Neural crest cell (in vitro differentiated cells): ENCODE data around the gene TSPAN32. TPM values are rescaled to one million over a fixed set of nuclear protein-coding genes. Genes with fewer than 3 reads are reported as not detected.

Experiments
- DNase-seq: peaks from one replicate; pipeline ENCODE4 v3.0.0; 2021; ENCODE audit warnings: low read depth, mixed read lengths, low spot score
- H3K27ac Mint-ChIP-seq: one replicate; pipeline ENCODE4 v1.8.0; 2021; ENCODE audit warnings: mild to moderate bottlenecking, mixed read lengths; ENCODE audit not compliant: unreplicated experiment
- H3K27me3 Mint-ChIP-seq: 2 replicates; pipeline ENCODE4 v1.8.0; 2021; ENCODE audit warnings: low read depth, mild to moderate bottlenecking, mixed read lengths
- H3K36me3 Mint-ChIP-seq: 2 replicates; pipeline ENCODE4 v1.8.0; 2021; ENCODE audit warnings: low read depth, mild to moderate bottlenecking, mixed read lengths
- H3K4me1 Mint-ChIP-seq: 2 replicates; pipeline ENCODE4 v1.8.0; 2021; ENCODE audit warnings: mixed read lengths
- H3K4me3 Mint-ChIP-seq: one replicate; pipeline ENCODE4 v1.8.0; 2021; ENCODE audit warnings: mild to moderate bottlenecking, mixed read lengths
- H3K9me3 Mint-ChIP-seq: 2 replicates; pipeline ENCODE4 v1.8.0; 2021; ENCODE audit warnings: mixed read lengths
- total RNA-seq: library from RNA; stranded (reverse); gene quantifications from 2 replicates; pipeline ENCODE4 v1.2.1, GENCODE V29; 2021
- TF ChIP-seq, protein P1 (sequence below): fragments of 200-600 bp; sonication (generic); conservative IDR thresholded peaks from 2 replicates; pipeline ENCODE4 v1.5.0; 2021; ENCODE audit warnings: antibody characterized with exemption, mild to moderate bottlenecking

Gene TSPAN32
- total RNA-seq, 1 donor from 2014 or later: not detected

- Mint-ChIP-seq H3K36me3 (no peaks in the 10 kb centered on the region), H3K9me3 (no peaks in the 10 kb centered on the region), H3K27ac (no peak overlapping the region), H3K4me3 (no peak overlapping the region), H3K4me1 (peaks cover 4% of the 10 kb centered on the region), H3K27me3 (peaks cover 68% of the 10 kb centered on the region)
- TF ChIP-seq, protein P1, sequence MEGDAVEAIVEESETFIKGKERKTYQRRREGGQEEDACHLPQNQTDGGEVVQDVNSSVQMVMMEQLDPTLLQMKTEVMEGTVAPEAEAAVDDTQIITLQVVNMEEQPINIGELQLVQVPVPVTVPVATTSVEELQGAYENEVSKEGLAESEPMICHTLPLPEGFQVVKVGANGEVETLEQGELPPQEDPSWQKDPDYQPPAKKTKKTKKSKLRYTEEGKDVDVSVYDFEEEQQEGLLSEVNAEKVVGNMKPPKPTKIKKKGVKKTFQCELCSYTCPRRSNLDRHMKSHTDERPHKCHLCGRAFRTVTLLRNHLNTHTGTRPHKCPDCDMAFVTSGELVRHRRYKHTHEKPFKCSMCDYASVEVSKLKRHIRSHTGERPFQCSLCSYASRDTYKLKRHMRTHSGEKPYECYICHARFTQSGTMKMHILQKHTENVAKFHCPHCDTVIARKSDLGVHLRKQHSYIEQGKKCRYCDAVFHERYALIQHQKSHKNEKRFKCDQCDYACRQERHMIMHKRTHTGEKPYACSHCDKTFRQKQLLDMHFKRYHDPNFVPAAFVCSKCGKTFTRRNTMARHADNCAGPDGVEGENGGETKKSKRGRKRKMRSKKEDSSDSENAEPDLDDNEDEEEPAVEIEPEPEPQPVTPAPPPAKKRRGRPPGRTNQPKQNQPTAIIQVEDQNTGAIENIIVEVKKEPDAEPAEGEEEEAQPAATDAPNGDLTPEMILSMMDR: no peak
- DNase-seq: no peak
Measured at GRCh38 chr11:2271327-2272227, 30.2 kb upstream of the TSPAN32 start.

DNA sequence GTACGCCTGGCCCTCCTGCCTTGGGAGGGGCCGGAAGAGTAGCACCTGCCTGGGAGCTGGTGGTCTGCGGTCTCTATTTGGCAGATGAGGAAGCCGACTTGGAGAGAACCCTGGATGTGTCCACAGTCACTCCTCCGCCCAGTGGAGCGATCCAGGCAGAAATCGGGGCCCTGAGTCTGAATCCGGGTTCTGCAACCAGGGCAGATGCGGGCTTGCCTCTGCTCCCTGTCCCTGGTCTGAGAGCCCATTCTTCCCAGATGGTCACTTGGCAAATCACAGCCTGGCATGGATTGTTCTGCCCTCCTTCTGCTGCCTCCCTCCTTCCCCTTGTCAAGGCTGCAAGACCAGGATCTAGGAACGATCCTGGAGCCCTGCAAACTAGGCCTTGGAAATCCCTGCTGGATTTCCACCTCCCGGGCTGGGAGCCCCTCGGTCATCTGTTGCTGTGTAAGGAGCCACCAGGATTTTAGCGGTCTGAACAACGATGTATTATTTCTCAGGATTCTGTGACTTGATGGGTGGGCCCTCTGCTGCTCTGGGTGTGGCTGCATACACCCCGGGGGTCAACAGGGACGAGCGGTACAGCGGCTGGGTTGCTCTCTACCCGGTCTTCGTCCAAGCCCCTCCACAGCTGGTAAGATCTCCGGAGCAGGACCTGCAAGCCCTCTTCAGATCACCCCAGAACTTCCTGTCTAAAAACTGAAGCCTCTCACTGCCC, 29.4 kb upstream of the TSPAN32 start:
- Mint-ChIP-seq H3K27ac (no peak overlapping the region), H3K9me3 (no peaks in the 10 kb centered on the region), H3K27me3 (peaks cover 61% of the 10 kb centered on the region), H3K36me3 (no peaks in the 10 kb centered on the region), H3K4me1 (peaks cover 4% of the 10 kb centered on the region), H3K4me3 (peak overlapping the region; percentile 41)
- TF ChIP-seq, protein P1: no peak
- DNase-seq: no peak

DNA sequence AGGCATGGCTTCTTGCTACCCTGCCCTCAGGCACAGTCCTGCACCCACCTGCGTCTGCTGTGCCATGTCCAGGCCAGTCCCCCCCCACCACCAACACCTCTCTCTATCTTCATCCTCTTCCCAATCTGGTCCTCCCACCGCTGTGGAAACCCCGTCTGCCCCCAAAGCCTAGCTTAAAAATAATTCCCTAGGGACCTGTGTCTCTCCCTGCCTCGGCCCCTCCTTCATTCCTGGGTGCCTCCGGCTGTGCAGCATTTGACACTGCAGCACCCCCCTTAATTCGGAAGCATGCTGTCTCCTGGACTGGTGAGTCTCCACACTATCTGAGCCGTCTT, 28.9 kb upstream of the TSPAN32 start:
- DNase-seq: no peak
- H3K27me3 Mint-ChIP-seq: peaks cover 56% of the 10 kb centered on the region
- H3K4me1 Mint-ChIP-seq: peaks cover 4% of the 10 kb centered on the region
- TF ChIP-seq, protein P1: no peak
- no peaks in the 10 kb centered on the region for H3K36me3 Mint-ChIP-seq
- no peaks in the 10 kb centered on the region for H3K9me3 Mint-ChIP-seq
- no peak overlapping the region for H3K4me3 Mint-ChIP-seq
- no peak overlapping the region for H3K27ac Mint-ChIP-seq

DNA sequence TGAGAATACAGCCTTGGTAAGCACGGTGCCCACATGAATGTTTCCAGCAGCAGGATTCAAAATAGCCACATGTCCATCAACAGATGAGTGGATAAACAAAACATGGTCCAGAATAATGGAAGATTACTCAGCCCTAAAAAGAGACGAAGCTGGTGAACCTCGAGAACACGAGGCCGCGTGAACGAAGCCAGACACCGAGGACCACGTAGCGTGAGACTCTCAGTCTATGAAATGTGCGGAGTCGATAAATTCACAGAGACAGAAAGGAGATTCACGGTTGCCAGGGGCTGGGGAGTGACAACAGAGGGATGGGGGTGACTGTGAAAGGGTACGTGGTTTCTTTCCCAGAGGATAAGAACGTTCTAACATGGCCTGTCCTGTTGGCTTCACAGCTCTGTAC, 28.5 kb upstream of the TSPAN32 start:
- no peak for DNase-seq
- H3K4me3 Mint-ChIP-seq: no peak overlapping the region
- TF ChIP-seq, protein P1: no peak
- H3K9me3 Mint-ChIP-seq: no peaks in the 10 kb centered on the region
- no peak overlapping the region for H3K27ac Mint-ChIP-seq
- no peaks in the 10 kb centered on the region for H3K36me3 Mint-ChIP-seq
- H3K4me1 Mint-ChIP-seq: peaks cover 4% of the 10 kb centered on the region
- peaks cover 52% of the 10 kb centered on the region for H3K27me3 Mint-ChIP-seq

GRCh38 chr11:2273771-2274170, 28.0 kb upstream of the TSPAN32 start:
- H3K27me3 Mint-ChIP-seq: peaks cover 48% of the 10 kb centered on the region
- H3K9me3 Mint-ChIP-seq: peaks cover under 1% of the 10 kb centered on the region

More at GRCh38 chr11:2273771-2274170, 28.0 kb upstream of the TSPAN32 start:
- no peak overlapping the region for H3K4me3 Mint-ChIP-seq
- no peak overlapping the region for H3K27ac Mint-ChIP-seq
- no peaks in the 10 kb centered on the region for H3K4me1 Mint-ChIP-seq
- DNase-seq: no peak
- TF ChIP-seq, protein P1: no peak
- peaks cover under 1% of the 10 kb centered on the region for H3K36me3 Mint-ChIP-seq
